Erythroblast (primary cell): ENCODE measurements around the gene ZFYVE28.

ENCODE experiments used
- GATA1 ChIP-seq: IDR thresholded peaks from 2 replicates; pipeline ENCODE4 v1.6.1; 2011; ENCODE audit warnings: low read depth, mild to moderate bottlenecking, control low read depth, low read length, moderate library complexity
- POLR2A ChIP-seq: IDR thresholded peaks from 2 replicates; pipeline ENCODE4 v1.6.1; 2011; ENCODE audit warnings: mild to moderate bottlenecking, low read length

GRCh38 chr4:2302387-2303119 lies 115.9 kb downstream of the ZFYVE28 start:
- no peak for TF ChIP-seq POLR2A
- no peak for TF ChIP-seq GATA1
